SU-DHL-6 (cell line): ENCODE measurements around the gene SMARCA5.

Experiments used
- CTCF ChIP-seq: fragments of 200-600 bp; sonication (generic); IDR thresholded peaks from one replicate; pipeline ENCODE4 v1.5.1; 2017; ENCODE audit warnings: antibody characterized with exemption, mild to moderate bottlenecking, low read length, moderate library complexity; ENCODE audit not compliant: insufficient read depth, poor library complexity, severe bottlenecking
- EZH2phosphoT487 ChIP-seq: fragments of 200-600 bp; sonication (generic), shearing (Covaris generic); conservative IDR thresholded peaks from 2 replicates; pipeline ENCODE4 v1.6.1; 2018; ENCODE audit warnings: mild to moderate bottlenecking, antibody characterized with exemption, low read length, moderate library complexity, mixed read lengths

- TF ChIP-seq CTCF (no peak), EZH2phosphoT487 (no peak)
Measured at GRCh38 chr4:143477487-143477886, 36.0 kb upstream of the SMARCA5 start.
